HEK293 (cell line): ENCODE measurements around the gene EEF2.

ENCODE experiments used
- CTCF ChIA-PET: fragments of 350-600 bp; formaldehyde crosslinking; extraction: SDS; loops from one replicate; lab custom pipeline; 2021; ENCODE audit warnings: antibody characterized with exemption; lab: Yijun Ruan, JAX
- POLR2A ChIA-PET: fragments of 300-600 bp; formaldehyde crosslinking; extraction: SDS; loops from one replicate; lab custom pipeline; 2020; ENCODE audit warnings: antibody characterized with exemption, inconsistent platforms; lab: Yijun Ruan, JAX
- H3K27ac ChIP-seq: fragments of 200-500 bp; sonication (Bioruptor generic); 2 replicates; pipeline ENCODE4 v1.5.1; 2014; ENCODE audit warnings: low read depth, low read length, control low read depth, inconsistent platforms; ENCODE audit errors: extremely low read depth
- H3K36me3 ChIP-seq, 2 experiments: fragments of 200-500 bp in 1 of 2; sonication (Bioruptor generic) in 1 of 2; 1 replicate in 1 of 2; 2 replicates in 1 of 2; pipeline ENCODE4 v1.5.1; 2014 to 2017; ENCODE audit warnings: inconsistent platforms in 2 of 2, low read length in 2 of 2; ENCODE audit not compliant: control insufficient read depth in 2 of 2, insufficient read depth in 1 of 2
- H3K4me1 ChIP-seq: fragments of 200-500 bp; sonication (Bioruptor generic); 2 replicates; pipeline ENCODE4 v1.5.1; 2014; ENCODE audit warnings: mild to moderate bottlenecking, low read length, inconsistent platforms; ENCODE audit not compliant: control insufficient read depth, insufficient read depth
- H3K4me3 ChIP-seq: 2 replicates; pipeline ENCODE4 v1.5.1; 2011; ENCODE audit warnings: low read depth, mild to moderate bottlenecking, control low read depth, low read length, moderate library complexity
- H3K9me3 ChIP-seq: fragments of 200-500 bp; sonication (Bioruptor generic); 2 replicates; pipeline ENCODE4 v1.5.1; 2014; ENCODE audit warnings: low read depth, low read length, inconsistent platforms; ENCODE audit not compliant: control insufficient read depth, insufficient read depth
- GLI2 ChIP-seq: fragments of 450-650 bp; formaldehyde crosslinking; IDR thresholded peaks from 2 replicates; pipeline ENCODE4; 2017; ENCODE audit warnings: missing biosample characterization, missing genetic modification characterization, low read depth, borderline replicate concordance
- PRDM1 ChIP-seq: fragments of 450-650 bp; formaldehyde crosslinking; IDR thresholded peaks from 2 replicates; pipeline ENCODE4; 2016; ENCODE audit warnings: missing biosample characterization, missing genetic modification characterization
- REST ChIP-seq: fragments of 450-650 bp; formaldehyde crosslinking; IDR thresholded peaks from 2 replicates; pipeline ENCODE4 v1.5.1; 2016; ENCODE audit warnings: missing biosample characterization, missing genetic modification characterization
- ZBTB44 ChIP-seq: fragments of 450-650 bp; IDR thresholded peaks from 2 replicates; pipeline ENCODE4 v1.5.1; 2018; ENCODE audit warnings: missing biosample characterization, mild to moderate bottlenecking, missing genetic modification characterization
- ZIC2 ChIP-seq: fragments of 450-650 bp; formaldehyde crosslinking; IDR thresholded peaks from 2 replicates; pipeline ENCODE4 v1.5.1; 2016; ENCODE audit warnings: missing biosample characterization, missing genetic modification characterization
- ZNF138 ChIP-seq: fragments of 450-650 bp; formaldehyde crosslinking; IDR thresholded peaks from 2 replicates; pipeline ENCODE4 v1.5.1; 2016; ENCODE audit warnings: missing biosample characterization, missing genetic modification characterization, borderline replicate concordance
- ZNF155 ChIP-seq: fragments of 450-650 bp; formaldehyde crosslinking; IDR thresholded peaks from 2 replicates; pipeline ENCODE4 v1.5.1; 2016; ENCODE audit warnings: missing biosample characterization, missing genetic modification characterization
- ZNF202 ChIP-seq: fragments of 450-650 bp; formaldehyde crosslinking; IDR thresholded peaks from 2 replicates; pipeline ENCODE4 v1.5.1; 2016; ENCODE audit warnings: missing biosample characterization, missing genetic modification characterization, borderline replicate concordance
- ZNF280D ChIP-seq: fragments of 450-650 bp; formaldehyde crosslinking; IDR thresholded peaks from 2 replicates; pipeline ENCODE4 v1.5.1; 2016; ENCODE audit warnings: missing biosample characterization, missing genetic modification characterization
- ZNF335 ChIP-seq: fragments of 450-650 bp; formaldehyde crosslinking; conservative IDR thresholded peaks from 2 replicates; pipeline ENCODE4 v1.5.1; 2016; ENCODE audit warnings: missing biosample characterization, missing genetic modification characterization
- ZNF394 ChIP-seq: fragments of 450-650 bp; formaldehyde crosslinking; IDR thresholded peaks from 2 replicates; pipeline ENCODE4 v1.5.1; 2016; ENCODE audit warnings: missing biosample characterization, missing genetic modification characterization, mild to moderate bottlenecking, moderate library complexity, borderline replicate concordance
- ZNF426 ChIP-seq: fragments of 450-650 bp; formaldehyde crosslinking; IDR thresholded peaks from 2 replicates; pipeline ENCODE4 v1.5.1; 2017; ENCODE audit warnings: missing biosample characterization, missing genetic modification characterization, mild to moderate bottlenecking, inconsistent platforms, moderate library complexity
- ZNF501 ChIP-seq: fragments of 450-650 bp; formaldehyde crosslinking; IDR thresholded peaks from 2 replicates; pipeline ENCODE4 v1.5.1; 2016; ENCODE audit warnings: missing biosample characterization, missing genetic modification characterization
- ZNF529 ChIP-seq: fragments of 450-650 bp; formaldehyde crosslinking; IDR thresholded peaks from 2 replicates; pipeline ENCODE4 v1.5.1; 2017; ENCODE audit warnings: missing genetic modification characterization, missing biosample characterization; ENCODE audit not compliant: insufficient replicate concordance
- ZNF555 ChIP-seq: fragments of 450-650 bp; formaldehyde crosslinking; conservative IDR thresholded peaks from 2 replicates; pipeline ENCODE4 v1.5.1; 2017; ENCODE audit warnings: missing biosample characterization, mild to moderate bottlenecking, missing genetic modification characterization, inconsistent platforms
- ZNF624 ChIP-seq: fragments of 450-650 bp; formaldehyde crosslinking; IDR thresholded peaks from 2 replicates; pipeline ENCODE4 v1.5.1; 2017; ENCODE audit warnings: missing biosample characterization, missing genetic modification characterization
- ZNF792 ChIP-seq: fragments of 450-650 bp; formaldehyde crosslinking; IDR thresholded peaks from 2 replicates; pipeline ENCODE4 v1.5.1; 2016; ENCODE audit warnings: missing biosample characterization, missing genetic modification characterization
- ZNF830 ChIP-seq: fragments of 450-650 bp; IDR thresholded peaks from 2 replicates; pipeline ENCODE4 v1.5.0; 2018; ENCODE audit warnings: missing biosample characterization, missing genetic modification characterization, low read depth, mild to moderate bottlenecking, moderate library complexity

Gene EEF2

GRCh38 chr19:3981373-3981735 lies 3.9 kb downstream of the EEF2 start:
- H3K9me3 ChIP-seq: no peaks in the 10 kb centered on the region
- H3K4me1 ChIP-seq: peaks cover 4% of the 10 kb centered on the region; the same call in 1 of the 2 replicates
- ChIA-PET CTCF (interaction anchor here (0.7 to 1.0 kb wide), 2 partner anchors 10 to 12 kb away, joined by 3 read pairs; partner anchors contain the start of gene DAPK3), POLR2A (interaction anchor here (8.3 kb wide), 1 partner anchor 11 kb away, joined by 258 read pairs; the partner anchor contains the start of gene DAPK3)
- H3K36me3 ChIP-seq: peaks cover 28 to 84% of the 10 kb centered on the region in 2 experiments
- TF ChIP-seq ZNF792 (no peak), PRDM1 (tag by site-specific recombination) (no peak), ZNF426 (tag by site-specific recombination) (no peak), ZNF624 (no peak), ZNF529 (tag by site-specific recombination) (no peak), ZNF830 (tag by site-specific recombination) (no peak), ZNF335 (tag by site-specific recombination) (no peak), ZNF555 (no peak), ZNF280D (no peak), REST (tag by site-specific recombination) (no peak), ZNF501 (tag by site-specific recombination) (no peak)
- H3K27ac ChIP-seq: 0 out of 2 replicates have a peak overlapping the region, but pooled peaks have one; percentile 25
- H3K4me3 ChIP-seq: no peak overlapping the region

- H3K9me3 ChIP-seq: no peaks in the 10 kb centered on the region
- H3K36me3 ChIP-seq: peaks cover 28 to 91% of the 10 kb centered on the region in 2 experiments
- no peak overlapping the region for H3K27ac ChIP-seq
- ChIA-PET CTCF (interaction anchor here (0.7 kb wide), 1 partner anchor 14 kb away, joined by 3 read pairs; no protein-coding TSS in a partner anchor), POLR2A (interaction anchor here (8.3 kb wide), 1 partner anchor 10 kb away, joined by 258 read pairs; the partner anchor contains the start of gene DAPK3)
- no peaks in the 10 kb centered on the region for H3K4me1 ChIP-seq
- TF ChIP-seq ZIC2 (tag by site-specific recombination) (no peak), GLI2 (tag by site-specific recombination) (no peak), ZNF202 (tag by site-specific recombination) (no peak), ZNF155 (tag by site-specific recombination) (no peak), ZNF394 (tag by site-specific recombination) (no peak), ZBTB44 (tag by site-specific recombination) (no peak), ZNF138 (tag by site-specific recombination) (no peak)
- TF ChIP-seq, all 188 proteins: peak for 0
- H3K4me3 ChIP-seq: no peak overlapping the region
Measured at GRCh38 chr19:3980353-3981251, 4.7 kb downstream of the EEF2 start.
